ENCODE results near the gene TUBA1A.
"Not testable (repeated sequence)": the region's sequence is repeated elsewhere in the genome, so short reads cannot be mapped to it uniquely, and the experiment has no call there.

The TUBA1A gene

DNA sequence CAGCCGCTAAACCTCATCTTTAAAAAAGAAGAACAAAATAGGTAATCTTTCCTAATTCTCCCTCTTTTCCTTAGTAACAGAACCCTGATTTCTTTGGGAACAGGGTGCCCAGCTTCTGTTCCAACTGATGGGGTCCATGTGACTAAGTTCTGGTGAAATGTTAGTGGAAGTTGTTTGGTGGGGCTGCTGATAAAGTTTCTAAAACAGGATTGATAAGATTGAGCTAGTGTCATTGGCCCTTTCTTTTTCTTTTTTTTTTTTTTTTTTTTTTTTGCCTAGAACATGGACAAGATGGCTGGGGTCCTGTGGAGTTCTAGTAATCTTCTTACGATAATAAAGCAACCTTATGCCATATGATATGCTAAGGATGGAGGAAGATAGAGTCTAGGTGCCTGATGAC is 41.5 kb downstream of the TUBA1A start:
- no peak for DNase-seq (ENCODE audit: low read depth)

DNA sequence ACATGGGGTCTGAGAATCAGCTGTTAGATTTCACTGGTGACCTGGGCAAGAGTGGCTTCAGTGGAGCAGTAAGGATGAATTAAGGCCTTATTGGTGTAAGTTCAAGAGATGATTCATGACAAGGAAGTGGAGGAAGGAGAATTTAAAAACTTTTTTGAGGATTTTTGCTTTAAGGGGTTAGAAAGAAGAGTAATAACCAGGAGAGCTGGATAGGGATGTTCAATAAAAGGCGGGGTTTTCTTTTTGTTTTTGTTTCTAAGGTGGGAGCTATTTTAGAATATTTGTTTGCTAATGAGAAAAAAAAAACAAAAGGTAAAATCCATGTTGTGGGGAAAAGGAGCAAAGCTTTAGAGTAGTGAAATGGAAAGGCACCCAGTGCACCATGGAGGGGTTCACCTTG is 42.5 kb downstream of the TUBA1A start:
- no peak for DNase-seq (ENCODE audit: low read depth)

DNA sequence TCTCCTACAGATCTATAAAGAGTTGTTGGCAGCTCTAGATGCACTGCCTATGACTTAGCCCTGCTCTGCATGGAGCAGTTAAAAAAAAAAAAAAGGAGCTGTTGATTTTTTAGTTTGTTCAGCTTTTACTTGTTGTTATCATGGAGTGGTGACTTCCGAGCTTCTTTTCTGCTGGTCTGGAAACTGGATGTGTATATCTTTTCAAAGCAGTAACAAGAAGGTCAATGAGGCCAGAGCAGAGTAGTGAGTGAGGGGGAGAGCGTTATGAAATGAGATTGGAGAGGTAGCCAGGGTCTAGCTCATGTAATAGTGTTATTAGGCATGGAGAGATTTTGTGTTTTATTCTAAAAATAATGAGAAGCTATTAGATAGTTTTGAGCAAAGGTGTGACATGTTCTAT is 44.5 kb downstream of the TUBA1A start:
- no peak for DNase-seq (ENCODE audit: low read depth)

DNA sequence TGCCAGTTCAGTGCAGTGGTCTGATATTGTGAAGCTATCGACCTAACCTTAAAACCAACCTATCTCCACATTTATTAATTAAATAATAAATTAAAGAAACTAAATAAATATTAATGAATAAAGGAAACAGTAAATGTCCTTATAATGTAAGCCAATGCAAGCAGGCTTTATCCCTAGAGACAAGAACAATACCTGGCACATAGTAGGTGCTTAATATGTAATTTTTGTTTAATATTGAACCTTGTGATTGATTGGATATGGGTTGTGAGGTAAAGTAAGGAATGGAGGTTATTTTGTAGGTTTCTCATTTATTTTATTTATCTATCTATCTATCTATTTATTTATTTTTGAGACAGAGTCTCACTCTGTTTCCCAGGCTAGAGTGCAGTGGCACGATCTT is 49.9 kb downstream of the TUBA1A start:
- no peak for DNase-seq (ENCODE audit: low read depth)

DNA sequence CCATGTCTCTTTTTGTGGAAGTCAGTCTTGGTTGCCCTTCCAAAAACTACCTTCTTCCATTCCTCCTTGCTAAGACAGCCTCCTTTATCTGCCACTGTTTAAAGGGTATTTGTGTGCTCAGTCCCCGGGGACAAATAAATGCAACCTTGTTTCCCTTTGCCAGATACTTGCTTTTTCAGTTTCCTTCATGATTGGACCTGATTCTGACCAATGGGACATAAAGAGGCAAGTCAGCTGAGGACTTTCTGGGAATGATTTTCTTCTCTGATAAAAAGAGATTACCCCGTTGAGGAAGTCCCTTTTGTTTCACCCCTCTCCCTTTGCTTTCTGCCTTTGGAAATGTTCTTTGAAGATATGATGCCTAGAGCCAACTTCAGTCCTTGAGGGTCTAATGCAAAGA is 50.3 kb downstream of the TUBA1A start:
- DNase-seq (ENCODE audit: low read depth) = no peak

DNA sequence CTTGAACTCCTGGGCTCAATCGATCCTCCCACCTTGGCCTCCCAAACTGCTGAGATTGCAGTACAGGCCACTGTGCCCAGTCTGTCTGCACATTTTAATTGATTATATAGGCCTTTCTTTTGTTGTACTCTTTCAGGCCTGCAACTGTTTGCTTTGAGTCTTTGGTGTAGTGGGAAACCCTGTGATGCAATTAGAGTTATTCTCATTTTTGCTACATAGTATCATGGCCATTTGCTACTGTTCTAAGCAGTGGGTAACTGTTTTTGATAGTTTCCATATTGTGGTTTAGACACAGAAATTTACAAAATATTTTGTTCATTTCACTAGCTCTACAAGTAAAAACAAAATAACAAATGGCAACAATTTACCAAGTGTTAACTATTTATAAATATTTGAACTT is 51.4 kb downstream of the TUBA1A start:
- DNase-seq (ENCODE audit: low read depth) = no peak

DNA sequence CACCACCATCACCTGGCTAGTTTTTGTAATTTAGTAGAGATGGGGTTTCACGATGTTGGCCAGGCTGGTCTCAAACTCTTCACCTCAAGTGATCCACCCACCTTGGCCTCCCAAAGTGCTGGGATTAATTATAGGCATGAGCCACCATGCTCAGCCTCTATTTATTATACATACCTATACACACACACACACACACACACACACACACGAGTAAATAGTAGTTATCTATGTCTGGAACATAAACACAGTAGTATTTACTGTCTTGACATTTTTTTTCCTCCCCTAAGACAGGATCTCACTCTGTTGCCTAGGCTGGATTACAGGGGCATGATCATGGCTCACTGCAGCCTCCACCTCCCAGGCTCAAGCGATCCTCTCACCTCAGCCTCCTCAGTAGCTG is 51.9 kb downstream of the TUBA1A start:
- not testable (repeated sequence) for DNase-seq (ENCODE audit: low read depth)
